B cell (primary cell): ENCODE results near the gene ADM5. TPM values are rescaled to one million over a fixed set of nuclear protein-coding genes. Genes with fewer than 3 reads are reported as not detected.

Source experiments
- ATAC-seq: fragments of 200-7000 bp; cut with Tn5 transposase; one replicate; pipeline ENCODE4 v1.10.0; 2021; ENCODE audit warnings: low read depth, mild to moderate bottlenecking, moderate number of reproducible peaks, moderate library complexity
- CTCF ChIA-PET: fragments of 350-600 bp; sonication (Branson Sonifier 250); formaldehyde crosslinking; loops from one replicate; lab custom pipeline; 2021; ENCODE audit warnings: antibody characterized with exemption, inconsistent platforms; lab: Charles Lee
- POLR2A ChIA-PET: fragments of 350-600 bp; sonication (Branson Sonifier 250); formaldehyde crosslinking; loops from one replicate; lab custom pipeline; 2021; ENCODE audit warnings: antibody characterized with exemption; lab: Charles Lee
- DNase-seq: peaks from one replicate; pipeline ENCODE4 v3.0.0; 2013
- H2AFZ ChIP-seq: 2 replicates; pipeline ENCODE4 v1.6.1; 2012; ENCODE audit warnings: mild to moderate bottlenecking, low read depth, low read length; ENCODE audit not compliant: insufficient read depth, poor library complexity, severe bottlenecking
- H3K27ac ChIP-seq, 2 donors: 1 replicate in 1 of 2; 2 replicates in 1 of 2; pipeline ENCODE4 v1.5.1; 2012 to 2013; ENCODE audit warnings: low read length in 2 of 2, mild to moderate bottlenecking in 2 of 2, moderate library complexity in 1 of 2
- H3K27me3 ChIP-seq, 4 experiments: fragments of 200-600 bp in 1 of 4; sonication (generic) in 1 of 4; replicated peaks in 1 of 4; 1 replicate in 2 of 4; 2 replicates in 2 of 4; pipeline versions ENCODE4 v1.6.1 to v1.7.0; 2013 to 2016; ENCODE audit warnings: low read length in 3 of 4, mild to moderate bottlenecking in 2 of 4, mixed read lengths in 1 of 4, moderate library complexity in 1 of 4; ENCODE audit not compliant: insufficient read depth in 4 of 4, control insufficient read depth in 3 of 4; ENCODE audit errors: control extremely low read depth in 1 of 4
- H3K36me3 ChIP-seq, 2 experiments: replicated peaks in 1 of 2; 1 replicate in 1 of 2; 2 replicates in 1 of 2; pipeline versions ENCODE4 v1.6.1 to v1.7.1; 2013; ENCODE audit warnings: low read length in 1 of 2; ENCODE audit not compliant: insufficient read depth in 2 of 2, control insufficient read depth in 1 of 2; ENCODE audit errors: control extremely low read depth in 1 of 2, extremely low read depth in 1 of 2
- H3K4me1 ChIP-seq, 2 donors: fragments of 200-600 bp in 1 of 2; sonication (generic) in 1 of 2; 1 replicate in 1 of 2; 2 replicates in 1 of 2; pipeline versions ENCODE4 v1.5.1 to v1.6.1; 2013 to 2017; ENCODE audit warnings: low read length in 2 of 2; ENCODE audit not compliant: control insufficient read depth in 2 of 2, insufficient read depth in 2 of 2
- H3K4me2 ChIP-seq: replicated peaks from 2 replicates; pipeline ENCODE3; 2012; ENCODE audit warnings: mild to moderate bottlenecking, low read depth, low read length; ENCODE audit not compliant: poor library complexity, severe bottlenecking
- H3K4me3 ChIP-seq, 5 experiments: fragments of 200-600 bp in 1 of 5; sonication (generic) in 1 of 5; 1 replicate in 3 of 5; 2 replicates in 2 of 5; pipeline versions ENCODE4 v1.5.1 to v1.7.0; 2011 to 2016; ENCODE audit warnings: low read length in 4 of 5, mild to moderate bottlenecking in 4 of 5, low read depth in 2 of 5, control low read depth in 1 of 5, moderate library complexity in 1 of 5; ENCODE audit not compliant: insufficient read depth in 1 of 5; ENCODE audit errors: control extremely low read depth in 1 of 5, extremely low read depth in 1 of 5
- H3K79me2 ChIP-seq: fragments of 200-600 bp; sonication (generic); one replicate; pipeline ENCODE4 v1.6.0; 2016; ENCODE audit warnings: low read length; ENCODE audit not compliant: control insufficient read depth, insufficient read depth
- H3K9ac ChIP-seq: fragments of 200-600 bp; sonication (generic); 2 replicates; pipeline ENCODE4 v1.6.1; 2017; ENCODE audit warnings: mild to moderate bottlenecking, low read length, moderate library complexity
- H3K9me3 ChIP-seq, 3 donors: one replicate each; pipeline versions ENCODE4 v1.6.1 to v1.7.1; 2013; ENCODE audit warnings: low read length in 2 of 3; ENCODE audit not compliant: control insufficient read depth in 2 of 3, insufficient read depth in 1 of 3; ENCODE audit errors: control extremely low read depth in 1 of 3
- H4K20me1 ChIP-seq: 2 replicates; pipeline ENCODE4 v1.6.0; 2012; ENCODE audit warnings: mild to moderate bottlenecking, low read length; ENCODE audit not compliant: insufficient read depth, control insufficient read depth, poor library complexity, severe bottlenecking
- H3K27ac Mint-ChIP-seq: one replicate; pipeline ENCODE4 v1.8.0; 2021; ENCODE audit warnings: mixed read lengths
- H3K27me3 Mint-ChIP-seq: one replicate; pipeline ENCODE4 v1.8.0; 2021; ENCODE audit warnings: mixed read lengths
- H3K4me1 Mint-ChIP-seq: one replicate; pipeline ENCODE4 v1.8.0; 2021; ENCODE audit warnings: mixed read lengths
- H3K4me3 Mint-ChIP-seq: one replicate; pipeline ENCODE4 v1.8.0; 2021; ENCODE audit warnings: mixed read lengths
- H3K9me3 Mint-ChIP-seq: one replicate; pipeline ENCODE4 v1.8.0; 2022; ENCODE audit warnings: mixed read lengths; ENCODE audit not compliant: insufficient read depth
- EZH2 ChIP-seq: IDR thresholded peaks from 2 replicates; pipeline ENCODE4 v1.6.1; 2012; ENCODE audit warnings: borderline replicate concordance, low read depth, mild to moderate bottlenecking, moderate library complexity, low read length; ENCODE audit not compliant: insufficient read depth, poor library complexity, severe bottlenecking
- WGBS: methylation state at CpG from one replicate; pipeline ENCODE4 v1.1.5; 2013; ENCODE audit warnings: missing lambda C conversion rate; ENCODE audit not compliant: insufficient coverage; 5-methylcytosine and 5-hydroxymethylcytosine counted together
- intact Hi-C: fragments of 100-400 bp; cut with micrococcal nuclease; formaldehyde crosslinking; loops from one replicate; pipeline ENCODE4 v1.10.0; 2022
- polyA plus RNA-seq: library from polyadenylated mRNA; depleted of rRNA; stranded (reverse); fragments of >200 nt; gene quantifications from 2 replicates; pipeline ENCODE4 v1.2.3, GENCODE V29; 2012
- total RNA-seq, 2 donors: library from RNA; stranded (reverse); fragments of 120-200 nt in 1 of 2; gene quantifications; 1 replicate in 1 of 2; 2 replicates in 1 of 2; pipeline versions ENCODE4 v1.2.3 to v1.2.4, GENCODE V29; 2013 to 2022
- TF ChIP-seq, protein P1 (sequence below): fragments of 200-600 bp; IDR thresholded peaks from one replicate; pipeline ENCODE4 v1.8.0; 2022; ENCODE audit warnings: antibody characterized with exemption, mild to moderate bottlenecking

Gene ADM5
- total and polyA plus RNA-seq, 2 donors (not counting 1 experiment from before 2014, with no cell fraction given) = 5.6 to 8.4 TPM

GRCh38 chr19:49699364-49699763 lies 10.0 kb downstream of the ADM5 start:
- 93% methylated on average over 4 of the region's 5 CpGs for WGBS
- no peak for ATAC-seq
- no peak overlapping the region for H2AFZ ChIP-seq
- Mint-ChIP-seq H3K4me3 (no peak overlapping the region), H3K4me1 (no peaks in the 10 kb centered on the region), H3K27me3 (peaks cover 2% of the 10 kb centered on the region), H3K9me3 (no peaks in the 10 kb centered on the region), H3K27ac (no peak overlapping the region)
- no peaks in the 10 kb centered on the region for H3K4me1 ChIP-seq
- intact Hi-C loops = no loop called here
- peaks cover 0 to 8% (median 0%) of the 10 kb centered on the region in 4 experiments for H3K27me3 ChIP-seq
- CTCF ChIA-PET = interaction anchor here (0.6 to 1.3 kb wide), 2 partner anchors 168 to 193 kb away, joined by 3 to 4 read pairs; partner anchors contain the start of gene PNKP
- no peaks in the 10 kb centered on the region for H3K36me3 ChIP-seq
- no peaks in the 10 kb centered on the region for H4K20me1 ChIP-seq
- H3K9me3 ChIP-seq = no peaks in the 10 kb centered on the region
- no peak overlapping the region for H3K4me2 ChIP-seq
- H3K27ac ChIP-seq = no peak overlapping the region
- H3K79me2 ChIP-seq = no peaks in the 10 kb centered on the region
- no peak for TF ChIP-seq EZH2
- TF ChIP-seq, protein P1, sequence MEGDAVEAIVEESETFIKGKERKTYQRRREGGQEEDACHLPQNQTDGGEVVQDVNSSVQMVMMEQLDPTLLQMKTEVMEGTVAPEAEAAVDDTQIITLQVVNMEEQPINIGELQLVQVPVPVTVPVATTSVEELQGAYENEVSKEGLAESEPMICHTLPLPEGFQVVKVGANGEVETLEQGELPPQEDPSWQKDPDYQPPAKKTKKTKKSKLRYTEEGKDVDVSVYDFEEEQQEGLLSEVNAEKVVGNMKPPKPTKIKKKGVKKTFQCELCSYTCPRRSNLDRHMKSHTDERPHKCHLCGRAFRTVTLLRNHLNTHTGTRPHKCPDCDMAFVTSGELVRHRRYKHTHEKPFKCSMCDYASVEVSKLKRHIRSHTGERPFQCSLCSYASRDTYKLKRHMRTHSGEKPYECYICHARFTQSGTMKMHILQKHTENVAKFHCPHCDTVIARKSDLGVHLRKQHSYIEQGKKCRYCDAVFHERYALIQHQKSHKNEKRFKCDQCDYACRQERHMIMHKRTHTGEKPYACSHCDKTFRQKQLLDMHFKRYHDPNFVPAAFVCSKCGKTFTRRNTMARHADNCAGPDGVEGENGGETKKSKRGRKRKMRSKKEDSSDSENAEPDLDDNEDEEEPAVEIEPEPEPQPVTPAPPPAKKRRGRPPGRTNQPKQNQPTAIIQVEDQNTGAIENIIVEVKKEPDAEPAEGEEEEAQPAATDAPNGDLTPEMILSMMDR = no peak
- DNase-seq = no peak
- POLR2A ChIA-PET = interaction anchor here (0.6 to 1.1 kb wide), 3 partner anchors 14 to 178 kb away, joined by 3 to 6 read pairs (median 5); partner anchors contain the start of gene AKT1S1
- H3K9ac ChIP-seq = no peak overlapping the region
- no peak overlapping the region for H3K4me3 ChIP-seq

GRCh38 chr19:49700563-49700962 lies 11.2 kb downstream of the ADM5 start:
- DNase-seq (no peak), ATAC-seq (no peak)
- Histone ChIP-seq H3K9ac (no peak overlapping the region), H3K36me3 (no peaks in the 10 kb centered on the region), H3K27ac (no peak overlapping the region), H4K20me1 (no peaks in the 10 kb centered on the region), H3K4me3 (no peak overlapping the region), H3K27me3 (peaks cover 0 to 8% (median 0%) of the 10 kb centered on the region in 4 experiments), H3K4me1 (no peaks in the 10 kb centered on the region), H3K79me2 (no peaks in the 10 kb centered on the region), H2AFZ (no peak overlapping the region), H3K9me3 (no peaks in the 10 kb centered on the region), H3K4me2 (no peak overlapping the region)
- H3K4me1 Mint-ChIP-seq = no peaks in the 10 kb centered on the region
- TF ChIP-seq, protein P1 = no peak
- TF ChIP-seq EZH2 = no peak
- H3K27ac Mint-ChIP-seq = no peak overlapping the region
- ChIA-PET POLR2A (interaction anchor here (0.6 to 1.1 kb wide), 2 partner anchors 9 to 12 kb away, joined by 3 to 4 read pairs; no protein-coding TSS in a partner anchor), CTCF (no interaction called here)
- peaks cover 2% of the 10 kb centered on the region for H3K27me3 Mint-ChIP-seq
- 85% methylated on average over 8 of the region's 11 CpGs for WGBS
- H3K9me3 Mint-ChIP-seq = no peaks in the 10 kb centered on the region
- intact Hi-C loops = no loop called here
- no peak overlapping the region for H3K4me3 Mint-ChIP-seq
